ENCODE data around the gene FAM131B.
"Not testable (repeated sequence)": the region's sequence is repeated elsewhere in the genome, so short reads cannot be mapped to it uniquely, and the experiment has no call there.

FAM131B gene

GRCh38 chr7:143394068-143394467 is 31.6 kb upstream of the FAM131B start:
- TF ChIP-seq, protein P1, sequence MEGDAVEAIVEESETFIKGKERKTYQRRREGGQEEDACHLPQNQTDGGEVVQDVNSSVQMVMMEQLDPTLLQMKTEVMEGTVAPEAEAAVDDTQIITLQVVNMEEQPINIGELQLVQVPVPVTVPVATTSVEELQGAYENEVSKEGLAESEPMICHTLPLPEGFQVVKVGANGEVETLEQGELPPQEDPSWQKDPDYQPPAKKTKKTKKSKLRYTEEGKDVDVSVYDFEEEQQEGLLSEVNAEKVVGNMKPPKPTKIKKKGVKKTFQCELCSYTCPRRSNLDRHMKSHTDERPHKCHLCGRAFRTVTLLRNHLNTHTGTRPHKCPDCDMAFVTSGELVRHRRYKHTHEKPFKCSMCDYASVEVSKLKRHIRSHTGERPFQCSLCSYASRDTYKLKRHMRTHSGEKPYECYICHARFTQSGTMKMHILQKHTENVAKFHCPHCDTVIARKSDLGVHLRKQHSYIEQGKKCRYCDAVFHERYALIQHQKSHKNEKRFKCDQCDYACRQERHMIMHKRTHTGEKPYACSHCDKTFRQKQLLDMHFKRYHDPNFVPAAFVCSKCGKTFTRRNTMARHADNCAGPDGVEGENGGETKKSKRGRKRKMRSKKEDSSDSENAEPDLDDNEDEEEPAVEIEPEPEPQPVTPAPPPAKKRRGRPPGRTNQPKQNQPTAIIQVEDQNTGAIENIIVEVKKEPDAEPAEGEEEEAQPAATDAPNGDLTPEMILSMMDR (IDR thresholded peaks at IDR 0.05; ENCODE audit: insufficient read depth, missing control alignments) = no peak
- FAIRE-seq (no peak), DNase-seq (ENCODE audit: insufficient read length, low spot score) (no peak)

DNA sequence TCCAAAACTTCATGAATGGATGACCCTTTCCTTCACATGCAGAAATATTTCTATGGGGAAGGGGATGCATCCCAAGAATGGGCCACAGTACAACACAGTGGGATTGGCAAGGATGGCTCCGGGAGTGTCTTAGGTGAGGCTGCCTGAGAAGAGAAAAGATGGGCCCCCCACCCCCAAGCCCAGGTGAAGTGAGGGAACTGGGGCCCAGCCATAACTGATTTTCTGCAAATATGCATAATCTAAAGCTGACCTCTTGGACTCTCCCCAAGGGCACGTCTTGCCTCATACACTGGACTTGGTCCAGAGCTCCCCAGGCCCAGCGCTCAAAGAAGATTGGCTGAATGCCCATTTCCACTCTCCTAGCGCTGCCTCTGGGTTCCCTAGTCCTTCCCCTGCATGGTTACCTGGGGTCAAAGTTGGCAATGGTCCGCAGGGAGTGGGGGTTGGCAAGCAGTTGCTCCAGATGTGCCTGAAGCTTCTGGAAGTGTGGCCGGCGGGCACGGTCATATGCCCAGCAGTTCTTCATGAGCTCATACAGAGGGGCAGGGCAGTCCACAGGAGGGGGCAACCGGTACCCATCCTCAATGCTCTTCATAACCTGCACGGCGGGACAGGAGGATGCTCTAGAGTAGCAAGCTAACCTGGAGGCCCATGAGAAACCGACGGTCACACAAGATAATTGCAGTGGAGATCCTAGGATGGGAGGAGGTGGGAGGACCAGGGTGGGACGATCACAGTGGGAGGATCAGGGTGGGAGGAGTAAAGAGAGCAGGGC is 30.9 kb upstream of the FAM131B start:
- DNase-seq (ENCODE audit: insufficient read length, low spot score) = no peak
- FAIRE-seq = no peak
- TF ChIP-seq, protein P1 (IDR thresholded peaks at IDR 0.05; ENCODE audit: insufficient read depth, missing control alignments) = no peak

DNA sequence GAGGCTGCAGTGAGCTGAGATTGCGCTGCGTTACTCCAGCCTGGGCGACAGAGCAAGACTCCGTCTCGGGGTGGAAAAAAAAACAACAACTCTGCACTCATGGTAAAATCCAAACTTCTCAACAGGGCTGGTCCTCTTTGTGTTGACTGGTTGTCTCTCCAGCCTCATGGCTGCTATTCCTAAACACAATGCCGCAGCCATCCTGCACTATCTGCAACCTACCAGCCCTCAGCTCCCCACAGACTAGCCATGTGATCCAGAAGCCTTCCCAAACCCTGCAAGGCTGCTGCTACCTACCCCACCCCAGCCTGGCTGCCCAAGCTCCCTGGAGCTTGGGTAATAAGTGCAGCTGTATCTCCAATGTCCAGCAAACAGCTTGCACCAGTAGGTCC is 30.4 kb upstream of the FAM131B start:
- TF ChIP-seq, protein P1 (IDR thresholded peaks at IDR 0.05; ENCODE audit: insufficient read depth, missing control alignments) = no peak
- no peak for FAIRE-seq

DNA sequence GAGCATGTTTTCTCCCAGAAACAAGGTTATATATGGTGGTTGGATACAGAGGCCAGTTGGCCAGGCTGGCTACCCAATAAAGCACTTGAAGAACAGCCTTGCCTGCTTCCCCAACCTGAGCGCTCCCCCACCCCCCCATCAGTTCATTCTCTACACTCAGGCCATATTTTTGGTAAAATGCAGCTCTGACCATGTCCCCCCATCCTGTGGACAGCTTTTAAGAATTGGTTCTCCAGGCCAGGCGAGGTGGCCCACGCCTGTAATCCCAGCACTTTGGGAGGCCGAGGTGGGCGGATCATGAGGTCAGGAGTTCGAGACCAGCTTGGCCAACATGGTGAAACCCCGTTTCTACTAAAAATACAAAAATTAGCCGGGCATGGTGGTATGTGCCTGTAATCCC is 29.9 kb upstream of the FAM131B start:
- FAIRE-seq; DNase-seq (ENCODE audit: insufficient read length, low spot score): not testable (repeated sequence)

More for the DNA sequence above, 30.4 kb upstream of the FAM131B start:
- DNase-seq (ENCODE audit: insufficient read length, low spot score) = no peak

DNA sequence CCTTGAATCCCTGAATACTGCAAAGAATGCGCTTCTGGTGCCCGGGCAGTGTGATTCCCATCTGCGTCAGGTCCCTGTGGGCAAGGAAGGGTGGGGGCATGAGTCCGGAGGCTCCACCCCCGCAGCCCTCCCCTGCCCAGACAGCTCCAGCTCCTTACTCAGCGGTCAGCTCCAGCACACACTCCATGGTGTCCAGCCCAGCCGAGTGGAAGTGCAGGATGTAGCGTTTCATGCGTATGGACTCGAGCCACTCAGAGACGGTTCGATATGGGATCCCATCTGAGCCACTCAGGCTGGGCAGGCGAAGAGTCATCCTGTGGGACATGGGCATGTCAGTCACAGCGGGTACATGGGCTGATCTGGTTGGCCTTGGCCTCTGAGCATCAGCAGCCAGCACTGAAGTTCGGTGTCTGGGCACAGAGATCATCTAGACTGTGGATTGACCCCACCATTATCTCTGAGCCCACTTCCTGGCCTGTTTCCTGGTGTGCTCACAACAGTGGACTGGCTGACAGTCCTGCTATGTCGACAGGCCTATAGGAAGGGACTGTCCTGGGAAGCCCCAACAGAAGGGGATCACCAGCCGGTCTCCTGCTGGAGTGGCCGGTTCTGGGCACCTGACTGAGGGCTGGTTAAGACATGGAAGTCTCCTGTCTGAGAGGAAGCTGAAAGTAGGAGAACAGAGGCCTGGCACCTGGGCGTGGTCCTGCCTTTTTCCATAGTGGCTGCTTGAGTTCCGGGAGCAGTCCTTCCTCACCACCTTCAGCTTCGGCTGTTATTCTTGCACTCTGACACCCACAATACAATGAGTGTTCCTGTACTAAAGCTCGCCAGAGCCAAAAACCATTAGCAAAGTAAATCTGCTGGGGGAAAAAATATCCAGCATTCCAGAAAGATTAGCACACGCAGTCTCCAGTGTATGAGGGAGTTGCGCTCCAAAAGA is 29.2 kb upstream of the FAM131B start:
- TF ChIP-seq, protein P1 (IDR thresholded peaks at IDR 0.05; ENCODE audit: insufficient read depth, missing control alignments) = no peak
- no peak for FAIRE-seq
- no peak for DNase-seq (ENCODE audit: insufficient read length, low spot score)

DNA sequence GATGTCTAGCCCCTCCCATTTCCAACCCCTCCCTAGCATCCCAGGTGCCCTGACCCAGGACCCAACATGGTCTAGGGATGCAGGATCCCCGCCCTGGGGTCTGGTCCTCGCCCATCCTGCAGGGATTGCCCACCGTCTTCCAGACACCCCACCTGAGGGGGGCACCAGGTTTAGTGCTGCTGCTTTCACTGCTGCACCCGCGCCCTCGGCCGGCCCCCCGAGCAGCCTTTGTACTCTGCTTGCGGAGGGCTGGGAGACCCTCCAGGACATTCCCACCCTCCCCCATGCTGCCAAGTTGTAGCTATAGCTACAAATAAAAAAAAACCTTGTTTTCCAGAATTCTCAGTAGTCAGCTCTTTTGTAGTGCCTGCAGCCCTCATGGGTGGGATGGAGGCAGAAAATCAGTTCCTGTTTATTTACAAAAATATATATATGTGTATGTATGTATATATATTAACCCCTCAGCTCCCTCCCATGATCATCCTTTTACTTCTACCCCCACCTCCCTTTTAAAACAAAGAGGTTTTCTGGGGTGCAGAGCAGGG is 28.3 kb upstream of the FAM131B start:
- TF ChIP-seq, protein P1 (IDR thresholded peaks at IDR 0.05; ENCODE audit: insufficient read depth, missing control alignments) = no peak
- DNase-seq (ENCODE audit: insufficient read length, low spot score) = no peak
- FAIRE-seq = no peak

GRCh38 chr7:143390104-143390772 is 27.7 kb upstream of the FAM131B start:
- no peak for FAIRE-seq
- no peak for DNase-seq (ENCODE audit: insufficient read length, low spot score)
- TF ChIP-seq, protein P1 (IDR thresholded peaks at IDR 0.05; ENCODE audit: insufficient read depth, missing control alignments) = no peak
